DOHH2 (cell line): ENCODE measurements around the gene DKKL1.
A peak's percentile ranks its signal among the peaks of the same experiment; 100 is the strongest.

Experiments
- H3F3A ChIP-seq: fragments of 200-600 bp; sonication (generic), shearing (Covaris generic); 2 replicates; pipeline ENCODE4 v1.6.0; 2016; ENCODE audit warnings: antibody characterized with exemption, mild to moderate bottlenecking; ENCODE audit not compliant: control insufficient read depth, insufficient read depth
- H3K27ac ChIP-seq: fragments of 200-600 bp; sonication (generic); 2 replicates; pipeline ENCODE4 v1.5.1; 2014; ENCODE audit warnings: low read depth, mild to moderate bottlenecking, low read length, moderate library complexity
- H3K27me3 ChIP-seq: fragments of 200-600 bp; sonication (generic); 2 replicates; pipeline ENCODE4 v1.6.1; 2014; ENCODE audit warnings: mild to moderate bottlenecking, low read length, mixed read lengths; ENCODE audit not compliant: control insufficient read depth
- H3K36me3 ChIP-seq: fragments of 200-600 bp; sonication (generic); 2 replicates; pipeline ENCODE4 v1.6.1; 2014; ENCODE audit warnings: mild to moderate bottlenecking, low read length, moderate library complexity, mixed read lengths; ENCODE audit not compliant: control insufficient read depth
- H3K4me1 ChIP-seq: fragments of 200-600 bp; sonication (generic); 2 replicates; pipeline ENCODE4 v1.6.1; 2014; ENCODE audit warnings: mild to moderate bottlenecking, low read length, mixed read lengths; ENCODE audit not compliant: control insufficient read depth
- H3K4me2 ChIP-seq: fragments of 200-600 bp; sonication (generic); 2 replicates; pipeline ENCODE4 v1.6.0; 2014; ENCODE audit warnings: mild to moderate bottlenecking, low read length, moderate library complexity
- H3K4me3 ChIP-seq: fragments of 200-600 bp; sonication (generic); 2 replicates; pipeline ENCODE4 v1.5.1; 2014; ENCODE audit warnings: mild to moderate bottlenecking, low read length, mixed read lengths
- H3K79me2 ChIP-seq: fragments of 200-600 bp; sonication (generic); 2 replicates; pipeline ENCODE4 v1.6.1; 2014; ENCODE audit warnings: mild to moderate bottlenecking, low read length, mixed read lengths; ENCODE audit not compliant: control insufficient read depth
- H3K9me2 ChIP-seq: fragments of 200-600 bp; sonication (generic); replicated peaks from 2 replicates; pipeline ENCODE4 v1.6.1; 2014; ENCODE audit warnings: mild to moderate bottlenecking, low read length, mixed read lengths; ENCODE audit not compliant: control insufficient read depth
- H3K9me3 ChIP-seq: fragments of 200-600 bp; sonication (generic); 2 replicates; pipeline ENCODE4 v1.6.1; 2014; ENCODE audit warnings: antibody characterized with exemption, low read length, mixed read lengths; ENCODE audit not compliant: control insufficient read depth, insufficient read depth
- H4K20me1 ChIP-seq: fragments of 200-600 bp; sonication (generic); 2 replicates; pipeline ENCODE4 v1.6.0; 2014; ENCODE audit warnings: low read depth, mild to moderate bottlenecking, antibody characterized with exemption, low read length, moderate library complexity; ENCODE audit not compliant: control insufficient read depth, insufficient read depth
- CTCF ChIP-seq: fragments of 200-600 bp; sonication (generic); IDR thresholded peaks from one replicate; pipeline ENCODE4 v1.5.1; 2014; ENCODE audit warnings: antibody characterized with exemption, mild to moderate bottlenecking, low read depth, low read length; ENCODE audit not compliant: poor library complexity, severe bottlenecking
- EZH2phosphoT487 ChIP-seq: fragments of 200-600 bp; sonication (generic); IDR thresholded peaks from 2 replicates; pipeline ENCODE4 v1.6.1; 2017; ENCODE audit warnings: borderline replicate concordance, mild to moderate bottlenecking, antibody characterized with exemption, low read length, moderate library complexity, mixed read lengths

Gene DKKL1

GRCh38 chr19:49355909-49356353 lies 7.7 kb upstream of the DKKL1 start:
- Histone ChIP-seq H3K9me2 (no peaks in the 10 kb centered on the region), H3F3A (no peaks in the 10 kb centered on the region), H4K20me1 (no peaks in the 10 kb centered on the region), H3K4me2 (peak overlapping the region; percentile 13), H3K36me3 (no peaks in the 10 kb centered on the region), H3K4me1 (peaks cover 53% of the 10 kb centered on the region), H3K9me3 (no peaks in the 10 kb centered on the region), H3K79me2 (no peaks in the 10 kb centered on the region), H3K27me3 (peaks cover 17% of the 10 kb centered on the region), H3K27ac (no peak overlapping the region), H3K4me3 (no peak overlapping the region)
- TF ChIP-seq EZH2phosphoT487 (no peak), CTCF (no peak)

- Histone ChIP-seq H3K4me1 (peaks cover 55% of the 10 kb centered on the region), H3K27ac (no peak overlapping the region), H3K36me3 (no peaks in the 10 kb centered on the region), H3K79me2 (no peaks in the 10 kb centered on the region), H3K4me2 (peak overlapping the region; percentile 21; the same call in 1 of the 2 replicates), H3F3A (no peaks in the 10 kb centered on the region), H3K9me3 (no peaks in the 10 kb centered on the region), H3K27me3 (peaks cover 21% of the 10 kb centered on the region), H3K9me2 (no peaks in the 10 kb centered on the region), H4K20me1 (no peaks in the 10 kb centered on the region), H3K4me3 (no peak overlapping the region)
- TF ChIP-seq CTCF = no peak
- TF ChIP-seq EZH2phosphoT487 = no peak
Measured at GRCh38 chr19:49356382-49356781, 7.3 kb upstream of the DKKL1 start.

- no peak overlapping the region for H3K27ac ChIP-seq
- TF ChIP-seq CTCF = peak; percentile 9
- TF ChIP-seq EZH2phosphoT487 = no peak
- H3K9me3 ChIP-seq = no peaks in the 10 kb centered on the region
- H3K4me2 ChIP-seq = peak overlapping the region; percentile 21
- H3F3A ChIP-seq = no peaks in the 10 kb centered on the region
- no peaks in the 10 kb centered on the region for H4K20me1 ChIP-seq
- peaks cover 63% of the 10 kb centered on the region for H3K4me1 ChIP-seq
- no peaks in the 10 kb centered on the region for H3K79me2 ChIP-seq
- no peaks in the 10 kb centered on the region for H3K9me2 ChIP-seq
- peaks cover 29% of the 10 kb centered on the region for H3K27me3 ChIP-seq
- H3K36me3 ChIP-seq = no peaks in the 10 kb centered on the region
- no peak overlapping the region for H3K4me3 ChIP-seq
Measured at GRCh38 chr19:49357186-49357585, 6.5 kb upstream of the DKKL1 start.
